ENCODE data around the gene HELZ2.

The HELZ2 gene

GRCh38 chr20:63576311-63576710, 2.3 kb upstream of the HELZ2 start:
- Histone ChIP-seq H3K9me2 (replicated peaks; ENCODE audit: control insufficient read depth, low read length) (no peaks in the 10 kb centered on the region), H3K4me1 (ENCODE audit: control insufficient read depth, low read length) (peaks cover 7% of the 10 kb centered on the region), H3K9me3 (ENCODE audit: control insufficient read depth, insufficient read depth, low read length) (no peaks in the 10 kb centered on the region), H4K20me1 (ENCODE audit: control insufficient read depth, insufficient read depth, low read depth, low read length) (no peaks in the 10 kb centered on the region), H3K4me2 (ENCODE audit: low read length) (no peak overlapping the region), H3F3A (ENCODE audit: control insufficient read depth, insufficient read depth) (no peaks in the 10 kb centered on the region), H3K36me3 (ENCODE audit: control insufficient read depth, low read length) (no peaks in the 10 kb centered on the region), H3K4me3 (ENCODE audit: low read length) (no peak overlapping the region), H3K27me3 (ENCODE audit: control insufficient read depth, low read length) (peaks cover 24% of the 10 kb centered on the region), H3K79me2 (ENCODE audit: control insufficient read depth, low read length) (no peaks in the 10 kb centered on the region), H3K27ac (ENCODE audit: low read depth, low read length) (no peak overlapping the region)
- no peak for TF ChIP-seq EZH2phosphoT487 (IDR thresholded peaks at IDR 0.05; ENCODE audit: borderline replicate concordance, low read length)
- no peak for TF ChIP-seq CTCF (IDR thresholded peaks at IDR 0.05; ENCODE audit: low read depth, low read length, poor library complexity, severe bottlenecking)

GRCh38 chr20:63574829-63575743, 1.0 kb upstream of the HELZ2 start:
- Histone ChIP-seq H3K9me2 (replicated peaks; ENCODE audit: control insufficient read depth, low read length) (no peaks in the 10 kb centered on the region), H3K27ac (ENCODE audit: low read depth, low read length) (no peak overlapping the region), H3K36me3 (ENCODE audit: control insufficient read depth, low read length) (no peaks in the 10 kb centered on the region), H3K4me3 (ENCODE audit: low read length) (no peak overlapping the region), H3K4me1 (ENCODE audit: control insufficient read depth, low read length) (peaks cover 7% of the 10 kb centered on the region), H3K27me3 (ENCODE audit: control insufficient read depth, low read length) (peaks cover 15% of the 10 kb centered on the region), H3F3A (ENCODE audit: control insufficient read depth, insufficient read depth) (no peaks in the 10 kb centered on the region), H3K4me2 (ENCODE audit: low read length) (peak overlapping the region; percentile 82; the same call in 1 of the 2 replicates), H3K9me3 (ENCODE audit: control insufficient read depth, insufficient read depth, low read length) (no peaks in the 10 kb centered on the region), H4K20me1 (ENCODE audit: control insufficient read depth, insufficient read depth, low read depth, low read length) (no peaks in the 10 kb centered on the region), H3K79me2 (ENCODE audit: control insufficient read depth, low read length) (no peaks in the 10 kb centered on the region)
- TF ChIP-seq CTCF (IDR thresholded peaks at IDR 0.05; ENCODE audit: low read depth, low read length, poor library complexity, severe bottlenecking): no peak
- no peak for TF ChIP-seq EZH2phosphoT487 (IDR thresholded peaks at IDR 0.05; ENCODE audit: borderline replicate concordance, low read length)

- peaks cover 7% of the 10 kb centered on the region for H3K4me1 ChIP-seq (ENCODE audit: control insufficient read depth, low read length)
- H4K20me1 ChIP-seq (ENCODE audit: control insufficient read depth, insufficient read depth, low read depth, low read length): no peaks in the 10 kb centered on the region
- peaks cover 19% of the 10 kb centered on the region for H3K27me3 ChIP-seq (ENCODE audit: control insufficient read depth, low read length)
- H3K9me2 ChIP-seq (replicated peaks; ENCODE audit: control insufficient read depth, low read length): no peaks in the 10 kb centered on the region
- no peaks in the 10 kb centered on the region for H3F3A ChIP-seq (ENCODE audit: control insufficient read depth, insufficient read depth)
- no peaks in the 10 kb centered on the region for H3K79me2 ChIP-seq (ENCODE audit: control insufficient read depth, low read length)
- H3K4me3 ChIP-seq (ENCODE audit: low read length): peak overlapping the region; percentile 67
- no peak overlapping the region for H3K27ac ChIP-seq (ENCODE audit: low read depth, low read length)
- H3K4me2 ChIP-seq (ENCODE audit: low read length): peak overlapping the region; percentile 72
- no peaks in the 10 kb centered on the region for H3K36me3 ChIP-seq (ENCODE audit: control insufficient read depth, low read length)
- H3K9me3 ChIP-seq (ENCODE audit: control insufficient read depth, insufficient read depth, low read length): no peaks in the 10 kb centered on the region
- TF ChIP-seq CTCF (IDR thresholded peaks at IDR 0.05; ENCODE audit: low read depth, low read length, poor library complexity, severe bottlenecking) (no peak), EZH2phosphoT487 (IDR thresholded peaks at IDR 0.05; ENCODE audit: borderline replicate concordance, low read length) (no peak)
These were observed 350 bp downstream of the HELZ2 start for GRCh38 chr20:63573647-63574131.

Data from DOHH2 (cell line).